Fibroblast of lung (primary cell): Measurements from ENCODE around the gene EBF4. TPM values are rescaled to one million over a fixed set of nuclear protein-coding genes. Genes with fewer than 3 reads are reported as not detected.

Experiments used
- DNase-seq, 2 donors: peaks; one replicate each; pipeline versions ENCODE4 v3.0.0 to v3.0.0-alpha.2; 2010; ENCODE audit warnings: low read depth in 2 of 2
- H2AFZ ChIP-seq: 2 replicates; pipeline ENCODE4 v1.5.1; 2012; ENCODE audit warnings: low read length, control low read depth, inconsistent platforms
- H3K27ac ChIP-seq: 2 replicates; pipeline ENCODE4 v1.5.1; 2011; ENCODE audit warnings: low read length, control low read depth; ENCODE audit not compliant: insufficient read depth
- H3K27me3 ChIP-seq: 2 replicates; pipeline ENCODE4 v1.5.1; 2011; ENCODE audit warnings: mild to moderate bottlenecking, low read length; ENCODE audit not compliant: control insufficient read depth, insufficient read depth
- H3K36me3 ChIP-seq: 2 replicates; pipeline ENCODE4 v1.5.1; 2011; ENCODE audit warnings: low read length; ENCODE audit not compliant: control insufficient read depth, insufficient read depth
- H3K4me1 ChIP-seq: 2 replicates; pipeline ENCODE4 v1.5.1; 2011; ENCODE audit warnings: low read length; ENCODE audit not compliant: control insufficient read depth, insufficient read depth; ENCODE audit errors: extremely low read depth
- H3K4me2 ChIP-seq: 2 replicates; pipeline ENCODE4 v1.5.1; 2011; ENCODE audit warnings: low read length, control low read depth; ENCODE audit not compliant: insufficient read depth; ENCODE audit errors: extremely low read depth
- H3K4me3 ChIP-seq, 4 experiments: fragments of 200-600 bp in 1 of 4; sonication (generic) in 1 of 4; replicated peaks in 1 of 4; 2 replicates each; pipeline ENCODE4 v1.5.1; 2011 to 2016; ENCODE audit warnings: low read length in 4 of 4, low read depth in 3 of 4, mild to moderate bottlenecking in 3 of 4, control low read depth in 2 of 4, inconsistent platforms in 1 of 4, mixed read lengths in 1 of 4; ENCODE audit not compliant: insufficient read depth in 1 of 4; ENCODE audit errors: control extremely low read depth in 1 of 4
- H3K79me2 ChIP-seq: 2 replicates; pipeline ENCODE4 v1.5.1; 2012; ENCODE audit warnings: mild to moderate bottlenecking, low read length, inconsistent platforms; ENCODE audit not compliant: control insufficient read depth, insufficient read depth
- H3K9ac ChIP-seq: 2 replicates; pipeline ENCODE4 v1.5.1; 2011; ENCODE audit warnings: mild to moderate bottlenecking, low read length, control low read depth; ENCODE audit not compliant: insufficient read depth
- H3K9me3 ChIP-seq: 2 replicates; pipeline ENCODE4 v1.5.1; 2012; ENCODE audit warnings: low read depth, low read length; ENCODE audit not compliant: control insufficient read depth, insufficient read depth
- H4K20me1 ChIP-seq: 2 replicates; pipeline ENCODE4 v1.5.1; 2011; ENCODE audit warnings: low read length; ENCODE audit not compliant: control insufficient read depth, insufficient read depth; ENCODE audit errors: extremely low read depth
- CTCF ChIP-seq, 2 donors: IDR thresholded peaks in 1 of 2; conservative IDR thresholded peaks in 1 of 2; 1 replicate in 1 of 2; 2 replicates in 1 of 2; pipeline ENCODE4 v1.5.1; 2011 to 2012; ENCODE audit warnings: low read length in 2 of 2, control low read depth in 1 of 2, inconsistent platforms in 1 of 2, low read depth in 1 of 2, mild to moderate bottlenecking in 1 of 2
- EZH2 ChIP-seq: IDR thresholded peaks from 2 replicates; pipeline ENCODE4 v1.5.1; 2012; ENCODE audit warnings: low read length, control low read depth, mild to moderate bottlenecking; ENCODE audit errors: missing control alignments
- polyA plus RNA-seq, 2 donors: library from polyadenylated mRNA; depleted of rRNA in 1 of 2; stranded (reverse) in 1 of 2; unstranded in 1 of 2; fragments of >200 nt; gene quantifications; 2 replicates each; pipeline ENCODE4 v1.2.1, GENCODE V29; 2011 to 2012; ENCODE audit warnings: missing spikeins in 1 of 2
- total RNA-seq: library from RNA; depleted of rRNA; stranded (reverse); fragments of >200 nt; gene quantifications from 2 replicates; pipeline ENCODE4 v1.2.1, GENCODE V29; 2014

The EBF4 gene
- total and polyA plus RNA-seq, 2 donors (not counting 1 experiment from before 2014, with no cell fraction given) = 0.35 to 0.99 TPM

DNA sequence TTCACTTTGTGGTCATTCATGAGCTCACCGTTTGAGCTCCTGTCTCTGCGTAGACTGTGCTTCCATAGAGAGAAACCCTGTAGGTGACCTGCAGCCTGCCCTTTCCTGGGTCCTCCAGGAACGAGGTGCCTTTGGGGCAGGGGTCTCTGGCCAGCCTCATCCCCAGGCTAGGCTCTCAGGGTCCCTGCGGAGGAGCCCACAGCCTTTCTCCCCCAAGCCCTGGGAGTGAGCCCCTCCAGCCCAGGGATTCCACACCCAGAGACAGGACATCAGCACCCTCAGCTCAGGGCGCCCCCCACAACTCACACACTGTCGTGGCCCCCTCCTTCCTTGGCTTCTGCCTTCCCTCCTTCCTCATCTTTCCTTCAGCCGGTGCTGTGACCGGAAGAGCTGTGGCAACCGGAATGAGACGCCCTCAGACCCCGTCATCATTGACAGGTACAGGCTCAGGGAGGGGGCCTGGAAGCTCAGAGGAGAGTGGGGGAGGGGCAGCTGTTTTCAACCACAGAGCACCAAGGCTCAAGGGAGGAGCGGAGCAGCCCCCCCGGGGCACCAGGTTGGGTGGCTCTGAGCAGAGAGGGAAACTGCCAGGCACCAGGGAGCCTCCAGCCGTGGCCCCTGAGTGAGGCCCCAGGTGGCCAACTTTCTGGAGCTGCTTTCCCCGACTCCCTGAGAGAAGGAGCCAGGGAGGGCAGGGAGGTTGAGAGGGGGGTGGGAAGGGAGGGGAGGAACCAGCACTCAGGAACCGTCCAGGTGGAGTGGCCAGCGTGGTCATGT is 16.8 kb downstream of the EBF4 start:
- Histone ChIP-seq H3K27ac (no peak overlapping the region), H3K36me3 (no peaks in the 10 kb centered on the region)

GRCh38 chr20:2713285-2713684 is 20.7 kb downstream of the EBF4 start:
- Histone ChIP-seq H2AFZ (no peak overlapping the region), H3K36me3 (no peaks in the 10 kb centered on the region), H3K9me3 (no peaks in the 10 kb centered on the region), H4K20me1 (no peaks in the 10 kb centered on the region), H3K9ac (no peak overlapping the region), H3K4me1 (no peaks in the 10 kb centered on the region), H3K4me2 (no peak overlapping the region), H3K27me3 (peaks cover 3% of the 10 kb centered on the region), H3K79me2 (no peaks in the 10 kb centered on the region), H3K4me3 (no peak overlapping the region), H3K27ac (no peak overlapping the region)
- TF ChIP-seq EZH2 (no peak), CTCF (conservative IDR thresholded peaks at IDR 0.05 in 1 of 2, IDR thresholded peaks at IDR 0.05 in 1 of 2; ENCODE audit: low read depth in 1 of 2, low read length in 2 of 2) (peak in 1 of 2 donors; percentile 23)
- DNase-seq = no peak

More for the DNA sequence above, 16.8 kb downstream of the EBF4 start:
- Histone ChIP-seq H3K9me3 (no peaks in the 10 kb centered on the region), H3K4me2 (no peak overlapping the region), H3K27me3 (peaks cover 3% of the 10 kb centered on the region), H3K79me2 (no peaks in the 10 kb centered on the region), H3K9ac (no peak overlapping the region), H2AFZ (no peak overlapping the region), H3K4me3 (no peak overlapping the region), H4K20me1 (no peaks in the 10 kb centered on the region), H3K4me1 (no peaks in the 10 kb centered on the region)
- TF ChIP-seq EZH2 (no peak), CTCF (conservative IDR thresholded peaks at IDR 0.05 in 1 of 2, IDR thresholded peaks at IDR 0.05 in 1 of 2; ENCODE audit: low read depth in 1 of 2, low read length in 2 of 2) (no peak)
- no peak for DNase-seq

DNA sequence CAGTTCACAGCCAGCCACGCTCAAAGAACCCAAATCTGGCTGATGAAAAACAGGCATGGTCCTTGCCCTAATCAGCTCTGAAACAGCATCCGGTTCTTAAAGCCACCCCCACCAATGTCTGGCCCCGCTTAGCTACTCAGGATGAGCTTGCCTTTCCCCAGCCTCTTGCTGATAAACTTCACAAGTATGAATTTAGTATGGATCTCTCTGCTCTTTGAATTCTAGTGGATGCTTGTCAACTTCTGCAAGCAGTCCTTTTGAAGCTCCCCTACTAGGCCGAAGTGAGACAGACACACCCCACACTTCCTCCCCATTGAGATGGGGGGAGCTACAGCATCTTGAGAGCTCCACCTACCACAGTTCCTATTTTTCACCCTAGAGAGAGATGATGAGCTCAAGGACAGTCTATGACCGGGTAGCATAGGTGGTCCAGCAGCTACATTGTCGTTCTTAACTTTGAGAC is 36.7 kb downstream of the EBF4 start:
- peaks cover 9% of the 10 kb centered on the region for H3K27me3 ChIP-seq
- no peak for DNase-seq
- H3K79me2 ChIP-seq = no peaks in the 10 kb centered on the region
- H3K4me1 ChIP-seq = no peaks in the 10 kb centered on the region
- no peak for TF ChIP-seq CTCF (conservative IDR thresholded peaks at IDR 0.05 in 1 of 2, IDR thresholded peaks at IDR 0.05 in 1 of 2; ENCODE audit: low read depth in 1 of 2, low read length in 2 of 2)
- TF ChIP-seq EZH2 = no peak
- H3K9ac ChIP-seq = no peak overlapping the region
- no peak overlapping the region for H3K27ac ChIP-seq
- H2AFZ ChIP-seq = no peak overlapping the region
- H3K4me3 ChIP-seq = no peak overlapping the region
- H3K4me2 ChIP-seq = no peak overlapping the region
- no peaks in the 10 kb centered on the region for H4K20me1 ChIP-seq
- H3K9me3 ChIP-seq = no peaks in the 10 kb centered on the region
- H3K36me3 ChIP-seq = no peaks in the 10 kb centered on the region
